ENCODE results near the gene PLEKHA1.

The PLEKHA1 gene

DNA sequence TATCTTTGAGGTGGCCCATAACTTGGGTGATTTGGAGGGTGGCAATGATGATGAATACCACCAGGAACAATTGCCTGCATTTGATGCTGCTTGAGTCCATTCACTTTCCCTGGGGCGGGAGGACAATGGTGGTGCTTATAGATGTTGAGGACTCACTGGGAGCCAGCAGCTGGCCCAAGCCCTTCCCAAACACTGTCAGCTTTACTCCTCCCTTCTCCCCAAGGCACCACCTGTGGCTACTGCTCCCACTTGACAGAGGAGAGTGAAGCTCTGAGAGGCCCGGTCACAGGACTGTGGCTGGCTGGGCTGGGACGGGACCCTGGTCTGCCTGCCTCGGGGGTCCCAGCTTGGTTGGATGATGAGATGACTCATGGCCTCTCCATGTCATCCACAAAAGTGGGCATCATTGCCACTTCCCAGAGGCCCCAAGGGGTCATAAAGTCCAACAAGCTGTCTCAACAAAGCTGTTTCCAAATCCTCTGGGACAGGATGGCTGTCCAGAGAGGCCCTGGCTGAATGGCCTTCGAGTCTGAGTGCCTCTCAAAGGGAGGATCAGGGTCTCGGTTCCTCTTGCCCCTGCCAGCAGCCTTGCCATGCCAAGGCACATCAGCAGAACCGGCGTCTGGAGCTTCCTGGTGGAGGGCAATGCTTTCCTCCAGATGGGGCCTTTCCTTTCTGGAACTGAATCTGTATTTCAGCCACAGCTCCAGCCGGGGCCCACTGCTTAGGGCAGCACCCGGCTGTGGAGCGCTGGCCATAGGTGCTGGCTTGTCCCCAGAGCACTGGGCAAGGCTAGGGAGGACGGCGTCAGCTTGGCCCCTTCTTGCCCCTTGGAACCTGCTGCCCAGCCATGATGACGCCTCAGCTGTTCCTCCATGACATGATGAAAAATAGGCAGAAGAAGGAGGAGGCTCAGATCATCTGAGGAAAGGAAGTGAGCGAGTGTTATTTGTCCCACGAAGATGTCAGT lies 47.0 kb upstream of the PLEKHA1 start:
- TF ChIP-seq, protein P1, sequence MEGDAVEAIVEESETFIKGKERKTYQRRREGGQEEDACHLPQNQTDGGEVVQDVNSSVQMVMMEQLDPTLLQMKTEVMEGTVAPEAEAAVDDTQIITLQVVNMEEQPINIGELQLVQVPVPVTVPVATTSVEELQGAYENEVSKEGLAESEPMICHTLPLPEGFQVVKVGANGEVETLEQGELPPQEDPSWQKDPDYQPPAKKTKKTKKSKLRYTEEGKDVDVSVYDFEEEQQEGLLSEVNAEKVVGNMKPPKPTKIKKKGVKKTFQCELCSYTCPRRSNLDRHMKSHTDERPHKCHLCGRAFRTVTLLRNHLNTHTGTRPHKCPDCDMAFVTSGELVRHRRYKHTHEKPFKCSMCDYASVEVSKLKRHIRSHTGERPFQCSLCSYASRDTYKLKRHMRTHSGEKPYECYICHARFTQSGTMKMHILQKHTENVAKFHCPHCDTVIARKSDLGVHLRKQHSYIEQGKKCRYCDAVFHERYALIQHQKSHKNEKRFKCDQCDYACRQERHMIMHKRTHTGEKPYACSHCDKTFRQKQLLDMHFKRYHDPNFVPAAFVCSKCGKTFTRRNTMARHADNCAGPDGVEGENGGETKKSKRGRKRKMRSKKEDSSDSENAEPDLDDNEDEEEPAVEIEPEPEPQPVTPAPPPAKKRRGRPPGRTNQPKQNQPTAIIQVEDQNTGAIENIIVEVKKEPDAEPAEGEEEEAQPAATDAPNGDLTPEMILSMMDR (IDR thresholded peaks at IDR 0.05; ENCODE audit: poor library complexity, severe bottlenecking), result no peak
- Histone ChIP-seq H3K36me3 (ENCODE audit: low read depth) (no peaks in the 10 kb centered on the region), H3K27ac (ENCODE audit: poor library complexity, severe bottlenecking) (no peak overlapping the region), H3K4me1 (ENCODE audit: insufficient read depth, poor library complexity, severe bottlenecking) (peaks cover 18% of the 10 kb centered on the region), H3K4me3 (ENCODE audit: severe bottlenecking) (no peak overlapping the region), H3K27me3 (ENCODE audit: insufficient read depth, poor library complexity, severe bottlenecking) (no peaks in the 10 kb centered on the region), H3K9me3 (ENCODE audit: severe bottlenecking) (no peaks in the 10 kb centered on the region)
- DNase-seq (ENCODE audit: low spot score) (no peak), ATAC-seq (ENCODE audit: low read depth) (no peak)

DNA sequence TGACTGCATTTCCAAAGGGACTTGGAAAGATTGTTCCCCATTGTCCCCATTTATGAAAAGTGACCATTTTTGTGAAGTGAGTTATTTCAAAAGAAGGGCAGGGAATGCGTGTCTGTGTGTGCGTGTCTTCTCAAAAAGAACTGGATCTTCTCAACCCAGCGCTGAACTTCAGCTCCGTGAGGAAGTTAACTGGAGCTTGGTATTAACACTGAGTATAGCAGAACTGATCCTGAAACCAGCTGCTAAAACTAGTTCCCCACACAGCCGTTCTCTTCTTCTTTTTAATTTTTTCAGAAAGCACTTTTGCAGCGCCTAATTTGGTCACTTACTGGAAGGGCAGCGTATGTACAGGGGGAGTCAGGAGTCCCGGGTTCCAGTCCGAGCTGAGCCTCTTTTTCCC lies 45.8 kb upstream of the PLEKHA1 start:
- no peak overlapping the region for H3K27ac ChIP-seq (ENCODE audit: poor library complexity, severe bottlenecking)
- H3K4me1 ChIP-seq (ENCODE audit: insufficient read depth, poor library complexity, severe bottlenecking), result peaks cover 10% of the 10 kb centered on the region
- no peaks in the 10 kb centered on the region for H3K36me3 ChIP-seq (ENCODE audit: low read depth)
- H3K9me3 ChIP-seq (ENCODE audit: severe bottlenecking), result no peaks in the 10 kb centered on the region
- no peak for ATAC-seq (ENCODE audit: low read depth)
- no peaks in the 10 kb centered on the region for H3K27me3 ChIP-seq (ENCODE audit: insufficient read depth, poor library complexity, severe bottlenecking)
- H3K4me3 ChIP-seq (ENCODE audit: severe bottlenecking), result no peak overlapping the region
- TF ChIP-seq, protein P1 (IDR thresholded peaks at IDR 0.05; ENCODE audit: poor library complexity, severe bottlenecking), result no peak
- no peak for DNase-seq (ENCODE audit: low spot score)

DNA sequence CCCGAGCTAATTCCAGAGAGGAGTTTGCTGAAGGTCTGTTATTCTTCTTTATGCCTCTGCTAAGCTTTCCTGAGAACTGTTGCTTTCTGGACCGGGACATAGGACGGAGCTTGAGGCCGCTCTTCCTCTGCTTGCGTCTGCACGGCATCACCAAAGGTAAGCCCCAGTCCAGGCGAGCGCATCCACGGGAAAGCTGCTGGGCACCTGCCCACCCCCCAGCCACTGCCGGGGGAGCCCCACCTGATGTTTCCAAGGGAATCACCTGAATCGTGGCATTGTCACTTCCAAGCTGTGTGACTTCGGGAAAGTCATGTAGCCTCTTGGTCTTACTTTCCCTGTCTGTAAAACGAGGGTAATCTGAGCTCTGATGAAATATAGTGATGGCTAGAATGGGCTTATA lies 45.1 kb upstream of the PLEKHA1 start:
- Histone ChIP-seq H3K9me3 (ENCODE audit: severe bottlenecking) (no peaks in the 10 kb centered on the region), H3K27ac (ENCODE audit: poor library complexity, severe bottlenecking) (no peak overlapping the region), H3K4me1 (ENCODE audit: insufficient read depth, poor library complexity, severe bottlenecking) (peaks cover 4% of the 10 kb centered on the region), H3K36me3 (ENCODE audit: low read depth) (no peaks in the 10 kb centered on the region), H3K4me3 (ENCODE audit: severe bottlenecking) (no peak overlapping the region), H3K27me3 (ENCODE audit: insufficient read depth, poor library complexity, severe bottlenecking) (no peaks in the 10 kb centered on the region)
- TF ChIP-seq, protein P1 (IDR thresholded peaks at IDR 0.05; ENCODE audit: poor library complexity, severe bottlenecking), result no peak
- ATAC-seq (ENCODE audit: low read depth) (no peak), DNase-seq (ENCODE audit: low spot score) (no peak)

- ATAC-seq (ENCODE audit: low read depth) (no peak), DNase-seq (ENCODE audit: low spot score) (no peak)
- no peaks in the 10 kb centered on the region for H3K36me3 ChIP-seq (ENCODE audit: low read depth)
- no peak overlapping the region for H3K27ac ChIP-seq (ENCODE audit: poor library complexity, severe bottlenecking)
- no peak overlapping the region for H3K4me3 ChIP-seq (ENCODE audit: severe bottlenecking)
- no peaks in the 10 kb centered on the region for H3K27me3 ChIP-seq (ENCODE audit: insufficient read depth, poor library complexity, severe bottlenecking)
- TF ChIP-seq, protein P1 (IDR thresholded peaks at IDR 0.05; ENCODE audit: poor library complexity, severe bottlenecking), result no peak
- no peaks in the 10 kb centered on the region for H3K9me3 ChIP-seq (ENCODE audit: severe bottlenecking)
- H3K4me1 ChIP-seq (ENCODE audit: insufficient read depth, poor library complexity, severe bottlenecking), result no peaks in the 10 kb centered on the region
Measured at GRCh38 chr10:122331100-122331499, 43.4 kb upstream of the PLEKHA1 start.

All from RWPE2 (cell line).